ENCODE measurements around the gene FBLN1.
A peak's percentile ranks its signal among the peaks of the same experiment; 100 is the strongest.
"Not testable (repeated sequence)": the region's sequence is repeated elsewhere in the genome, so short reads cannot be mapped to it uniquely, and the experiment has no call there.

The FBLN1 gene

DNA sequence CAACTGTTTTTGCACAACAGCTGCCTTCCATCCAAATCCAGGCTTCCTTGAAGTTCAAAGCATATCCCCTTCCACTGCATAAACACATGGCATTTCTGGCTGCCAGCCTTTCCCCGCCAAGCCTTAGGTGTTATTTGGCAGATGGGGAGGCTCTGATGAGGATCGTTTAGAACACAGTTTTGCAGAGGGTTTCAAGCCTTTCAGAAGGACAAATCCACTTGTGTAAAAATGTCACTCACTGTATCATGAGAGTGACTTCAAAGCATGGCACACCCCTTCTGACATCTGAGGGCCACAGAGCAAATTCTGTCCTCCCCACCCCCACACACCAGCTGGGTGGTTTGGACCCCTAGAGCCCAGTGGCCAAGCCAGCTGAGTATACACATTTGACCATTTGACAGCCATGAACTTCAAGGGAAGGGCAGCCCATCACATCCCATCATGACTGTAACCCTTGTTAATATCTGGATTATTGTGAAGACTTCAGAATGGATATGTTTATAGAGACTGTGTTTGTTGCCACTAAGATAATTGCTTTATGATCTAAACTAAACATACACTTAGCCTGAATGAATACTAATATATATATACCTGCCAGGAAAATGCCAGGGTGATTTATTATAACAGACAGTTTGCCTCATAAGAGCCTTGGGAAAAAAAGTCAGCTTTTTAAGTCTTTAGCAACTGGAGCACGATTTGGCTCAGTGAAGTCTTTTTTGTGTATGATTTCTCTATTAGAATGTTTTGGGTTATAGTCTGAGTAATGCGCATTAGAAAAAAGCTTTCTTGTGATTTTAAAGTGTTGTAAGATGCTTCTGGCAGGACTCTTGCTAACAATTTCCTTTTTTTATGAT, 31.9 kb downstream of the FBLN1 start:
- DNase-seq (ENCODE audit: low read depth): no peak
- TF ChIP-seq MYC (IDR thresholded peaks at IDR 0.05; ENCODE audit: low read depth, low read length): no peak
- TF ChIP-seq, protein P1, sequence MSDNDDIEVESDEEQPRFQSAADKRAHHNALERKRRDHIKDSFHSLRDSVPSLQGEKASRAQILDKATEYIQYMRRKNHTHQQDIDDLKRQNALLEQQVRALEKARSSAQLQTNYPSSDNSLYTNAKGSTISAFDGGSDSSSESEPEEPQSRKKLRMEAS (IDR thresholded peaks at IDR 0.05; ENCODE audit: low read depth, low read length): no peak
- TF ChIP-seq POLR2A (IDR thresholded peaks at IDR 0.05; ENCODE audit: extremely low read depth, insufficient read length): no peak
- TF ChIP-seq, protein P2, sequence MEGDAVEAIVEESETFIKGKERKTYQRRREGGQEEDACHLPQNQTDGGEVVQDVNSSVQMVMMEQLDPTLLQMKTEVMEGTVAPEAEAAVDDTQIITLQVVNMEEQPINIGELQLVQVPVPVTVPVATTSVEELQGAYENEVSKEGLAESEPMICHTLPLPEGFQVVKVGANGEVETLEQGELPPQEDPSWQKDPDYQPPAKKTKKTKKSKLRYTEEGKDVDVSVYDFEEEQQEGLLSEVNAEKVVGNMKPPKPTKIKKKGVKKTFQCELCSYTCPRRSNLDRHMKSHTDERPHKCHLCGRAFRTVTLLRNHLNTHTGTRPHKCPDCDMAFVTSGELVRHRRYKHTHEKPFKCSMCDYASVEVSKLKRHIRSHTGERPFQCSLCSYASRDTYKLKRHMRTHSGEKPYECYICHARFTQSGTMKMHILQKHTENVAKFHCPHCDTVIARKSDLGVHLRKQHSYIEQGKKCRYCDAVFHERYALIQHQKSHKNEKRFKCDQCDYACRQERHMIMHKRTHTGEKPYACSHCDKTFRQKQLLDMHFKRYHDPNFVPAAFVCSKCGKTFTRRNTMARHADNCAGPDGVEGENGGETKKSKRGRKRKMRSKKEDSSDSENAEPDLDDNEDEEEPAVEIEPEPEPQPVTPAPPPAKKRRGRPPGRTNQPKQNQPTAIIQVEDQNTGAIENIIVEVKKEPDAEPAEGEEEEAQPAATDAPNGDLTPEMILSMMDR (IDR thresholded peaks at IDR 0.05; ENCODE audit: low read depth, low read length): no peak
- no peak overlapping the region for H3K4me3 ChIP-seq (ENCODE audit: low read depth, low read length)

DNA sequence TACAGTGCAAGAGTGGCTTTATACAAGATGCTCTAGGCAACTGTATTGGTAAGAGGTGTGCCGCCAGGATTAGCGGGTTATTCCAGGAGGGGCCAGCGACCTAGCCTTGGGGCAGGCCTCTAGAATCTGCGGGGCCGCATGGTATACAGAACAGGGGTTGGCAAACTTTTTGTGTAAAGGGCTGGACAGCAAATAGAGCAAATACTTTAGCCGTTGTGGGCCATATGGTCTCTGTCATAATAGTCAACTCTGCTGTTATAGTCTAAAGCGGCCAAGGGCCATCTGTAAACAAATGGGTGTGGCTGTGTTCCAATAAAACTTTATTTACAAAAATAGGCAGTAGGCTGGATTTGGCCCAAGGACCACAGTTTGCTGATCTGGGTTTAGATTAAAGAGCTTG, 32.6 kb downstream of the FBLN1 start:
- TF ChIP-seq MYC (IDR thresholded peaks at IDR 0.05; ENCODE audit: low read depth, low read length) (no peak), POLR2A (IDR thresholded peaks at IDR 0.05; ENCODE audit: extremely low read depth, insufficient read length) (no peak)
- TF ChIP-seq, protein P1 (IDR thresholded peaks at IDR 0.05; ENCODE audit: low read depth, low read length): no peak
- TF ChIP-seq, protein P2 (IDR thresholded peaks at IDR 0.05; ENCODE audit: low read depth, low read length): no peak
- H3K4me3 ChIP-seq (ENCODE audit: low read depth, low read length): no peak overlapping the region
- no peak for DNase-seq (ENCODE audit: low read depth)

DNA sequence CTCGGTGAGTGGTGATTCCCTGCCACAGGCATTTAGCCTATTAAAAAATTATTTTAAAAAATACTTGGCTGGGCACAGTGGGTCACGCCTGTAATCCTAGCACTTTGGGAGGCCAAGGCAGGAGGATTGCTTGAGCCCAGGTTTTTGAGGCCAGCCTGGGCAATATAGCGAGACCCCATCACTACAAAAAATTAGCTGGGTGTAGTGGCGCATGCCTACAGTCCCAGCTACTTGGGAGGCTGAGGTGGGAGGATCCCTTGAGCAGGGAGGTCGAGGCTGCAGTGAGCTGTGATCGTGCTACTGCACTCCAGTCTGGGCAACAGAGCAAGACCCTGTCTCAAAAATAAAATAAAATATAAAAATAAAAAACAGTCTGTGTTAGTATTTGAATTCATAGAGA, 33.2 kb downstream of the FBLN1 start:
- not testable (repeated sequence) for DNase-seq (ENCODE audit: low read depth); H3K4me3 ChIP-seq (ENCODE audit: low read depth, low read length)

DNA sequence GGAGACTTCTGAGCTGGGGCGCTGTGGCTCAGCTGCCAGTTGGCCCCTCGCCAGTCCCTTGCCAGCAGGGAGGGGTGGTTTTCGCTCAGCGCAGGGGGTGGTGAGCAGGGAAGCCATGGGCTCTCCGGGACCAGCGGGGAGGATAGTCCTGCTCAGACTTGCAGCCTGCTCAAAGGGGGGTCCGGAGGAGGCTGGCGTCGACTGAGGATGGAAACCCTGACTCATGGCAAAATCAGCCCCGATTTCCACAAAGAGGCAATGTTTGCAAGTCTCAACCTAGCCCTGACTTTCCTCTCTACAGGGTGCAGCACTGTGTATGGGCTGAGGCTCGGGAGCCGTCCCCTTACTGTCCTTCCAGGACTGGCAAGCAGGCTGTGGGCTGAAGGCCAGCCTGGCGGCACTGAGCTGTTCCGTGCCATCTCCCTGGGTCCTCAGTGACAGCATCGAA, 35.1 kb downstream of the FBLN1 start:
- TF ChIP-seq, protein P1 (IDR thresholded peaks at IDR 0.05; ENCODE audit: low read depth, low read length): no peak
- TF ChIP-seq MYC (IDR thresholded peaks at IDR 0.05; ENCODE audit: low read depth, low read length) (no peak), POLR2A (IDR thresholded peaks at IDR 0.05; ENCODE audit: extremely low read depth, insufficient read length) (no peak)
- TF ChIP-seq, protein P2 (IDR thresholded peaks at IDR 0.05; ENCODE audit: low read depth, low read length): no peak
- H3K4me3 ChIP-seq (ENCODE audit: low read depth, low read length): no peak overlapping the region
- DNase-seq (ENCODE audit: low read depth): peak; percentile 11

DNA sequence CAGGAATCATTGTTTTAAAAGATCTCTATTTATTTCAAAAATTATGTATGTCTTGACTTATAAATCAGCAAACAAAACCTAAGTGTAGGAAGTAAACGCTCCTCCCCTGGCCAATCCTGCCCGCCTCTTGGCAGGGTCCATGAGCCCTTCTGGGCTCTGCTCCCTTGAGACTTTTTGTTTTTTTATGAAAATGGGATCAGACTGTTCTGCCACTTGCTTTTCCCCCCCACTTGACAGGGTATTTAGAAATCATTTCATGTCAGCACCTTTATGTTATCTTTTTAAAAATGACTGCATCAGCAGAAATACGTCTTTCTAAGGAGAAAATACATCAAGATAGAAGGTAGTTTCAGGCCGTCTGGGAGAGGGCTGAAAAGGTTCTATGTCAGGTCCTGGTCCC, 35.6 kb downstream of the FBLN1 start:
- DNase-seq (ENCODE audit: low read depth): no peak
- H3K4me3 ChIP-seq (ENCODE audit: low read depth, low read length): no peak overlapping the region
- TF ChIP-seq, protein P2 (IDR thresholded peaks at IDR 0.05; ENCODE audit: low read depth, low read length): no peak
- TF ChIP-seq MYC (IDR thresholded peaks at IDR 0.05; ENCODE audit: low read depth, low read length) (no peak), POLR2A (IDR thresholded peaks at IDR 0.05; ENCODE audit: extremely low read depth, insufficient read length) (no peak)
- TF ChIP-seq, protein P1 (IDR thresholded peaks at IDR 0.05; ENCODE audit: low read depth, low read length): no peak

DNA sequence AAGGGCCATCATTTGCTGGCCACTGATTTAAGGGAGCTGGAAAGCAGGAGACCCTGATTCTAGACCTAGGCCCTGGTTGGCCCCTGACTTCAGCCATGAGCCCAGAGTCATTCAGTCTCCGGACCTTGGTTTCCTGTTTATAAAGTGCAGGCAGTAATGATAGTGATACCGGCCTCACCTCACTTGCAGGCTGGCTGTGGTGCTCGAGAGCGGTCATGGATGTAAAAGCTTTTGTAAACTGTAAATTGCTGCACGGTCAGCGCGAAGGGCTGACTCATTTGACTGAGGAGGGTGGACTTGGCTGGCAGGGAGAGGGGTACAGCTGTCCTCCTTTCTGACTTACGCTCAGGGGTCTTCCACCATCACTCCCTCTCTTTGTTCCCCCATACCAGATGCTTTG, 37.4 kb downstream of the FBLN1 start:
- TF ChIP-seq, protein P1 (IDR thresholded peaks at IDR 0.05; ENCODE audit: low read depth, low read length): no peak
- TF ChIP-seq, protein P2 (IDR thresholded peaks at IDR 0.05; ENCODE audit: low read depth, low read length): no peak
- TF ChIP-seq POLR2A (IDR thresholded peaks at IDR 0.05; ENCODE audit: extremely low read depth, insufficient read length) (no peak), MYC (IDR thresholded peaks at IDR 0.05; ENCODE audit: low read depth, low read length) (no peak)
- H3K4me3 ChIP-seq (ENCODE audit: low read depth, low read length): no peak overlapping the region
- DNase-seq (ENCODE audit: low read depth): no peak
